SHP77 treated with DMSO at 0.1 percent for 48 hours (cell line): ENCODE measurements around the gene PCDH9.

Experiments used
- DNase-seq: peaks from one replicate; lab custom pipeline; 2025; lab: John Stamatoyannopoulos, UW

Gene PCDH9

GRCh38 chr13:66377569-66377968, 852.6 kb downstream of the PCDH9 start:
- no peak for DNase-seq

- no peak for DNase-seq
These were observed 854.4 kb downstream of the PCDH9 start for GRCh38 chr13:66375756-66376155.

- no peak for DNase-seq
These were observed 860.5 kb downstream of the PCDH9 start for GRCh38 chr13:66369666-66370065.

GRCh38 chr13:66367356-66367755, 862.8 kb downstream of the PCDH9 start:
- no peak for DNase-seq

- no peak for DNase-seq
These were observed 865.0 kb downstream of the PCDH9 start for GRCh38 chr13:66365101-66365500.

GRCh38 chr13:66364346-66364745, 865.8 kb downstream of the PCDH9 start:
- DNase-seq = no peak

GRCh38 chr13:66362485-66362884, 867.7 kb downstream of the PCDH9 start:
- no peak for DNase-seq

- DNase-seq = no peak
These were observed 870.1 kb downstream of the PCDH9 start for GRCh38 chr13:66359910-66360552.

GRCh38 chr13:66359393-66359792, 870.7 kb downstream of the PCDH9 start:
- no peak for DNase-seq

- DNase-seq = no peak
These were observed 871.6 kb downstream of the PCDH9 start for GRCh38 chr13:66358564-66358963.

- no peak for DNase-seq
These were observed 872.7 kb downstream of the PCDH9 start for GRCh38 chr13:66357463-66357862.

GRCh38 chr13:66354879-66355751, 875.0 kb downstream of the PCDH9 start:
- DNase-seq = no peak

- peak; percentile 34 for DNase-seq
These were observed 876.5 kb downstream of the PCDH9 start for GRCh38 chr13:66353664-66354063.

- DNase-seq = no peak
These were observed 880.2 kb downstream of the PCDH9 start for GRCh38 chr13:66349966-66350365.

GRCh38 chr13:66348745-66349690, 881.1 kb downstream of the PCDH9 start:
- peak; percentile 91 for DNase-seq

GRCh38 chr13:66347486-66348117, 882.5 kb downstream of the PCDH9 start:
- no peak for DNase-seq

GRCh38 chr13:66345971-66346370, 884.2 kb downstream of the PCDH9 start:
- no peak for DNase-seq

- DNase-seq = no peak
These were observed 884.7 kb downstream of the PCDH9 start for GRCh38 chr13:66345518-66345810.

GRCh38 chr13:66344805-66345517, 885.2 kb downstream of the PCDH9 start:
- no peak for DNase-seq

GRCh38 chr13:66343224-66343828, 886.8 kb downstream of the PCDH9 start:
- DNase-seq = no peak
